Measurements from ENCODE around the gene CD7. TPM values are rescaled to one million over a fixed set of nuclear protein-coding genes. Genes with fewer than 3 reads are reported as not detected.
A peak's percentile ranks its signal among the peaks of the same experiment; 100 is the strongest.

Gene CD7
- total RNA-seq, 1 donor from 2014 or later = 0.47 TPM

DNA sequence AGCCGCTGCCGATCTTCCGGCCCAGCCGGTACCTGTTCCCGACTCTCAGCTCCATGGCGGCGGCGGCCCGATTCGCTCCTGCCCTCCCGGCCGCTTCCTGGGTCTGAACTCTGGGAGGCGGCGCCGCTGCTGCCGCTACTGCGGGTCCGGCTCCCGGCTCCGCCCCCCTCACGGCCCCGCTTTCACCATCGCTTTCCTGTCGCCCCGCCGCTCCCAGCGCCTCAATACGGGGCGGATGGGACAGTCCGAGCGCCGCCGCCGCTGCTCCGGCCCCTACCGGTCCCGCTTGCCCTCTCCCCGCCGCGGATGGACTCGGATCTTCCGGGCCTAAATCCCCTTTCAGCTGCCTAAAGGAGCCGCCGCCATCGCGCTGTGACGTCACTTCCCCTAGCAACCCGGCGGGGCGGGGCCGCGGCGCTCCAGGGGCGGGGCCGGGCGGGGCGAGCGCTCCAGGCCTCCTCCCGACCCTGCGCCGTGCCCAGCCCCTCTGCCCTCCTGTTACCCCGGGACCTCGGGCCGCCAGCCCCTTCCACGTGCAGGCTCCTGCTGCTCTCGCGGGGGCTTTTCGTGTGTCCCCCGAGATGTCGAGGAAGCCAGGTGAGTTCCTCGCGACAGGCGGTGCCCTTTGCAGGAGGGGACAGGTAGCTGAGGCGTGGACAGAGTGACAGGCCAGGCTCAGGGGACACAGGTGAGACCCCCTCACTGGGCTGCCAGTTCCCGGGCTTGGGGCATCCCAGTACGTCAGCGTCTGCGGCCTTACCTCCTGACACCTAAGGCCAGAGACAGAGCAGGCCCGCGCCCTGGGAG is 43.9 kb downstream of the CD7 start, which contains the start of gene CSNK1D:
TSS of gene CSNK1D (minus strand) at position 374 of the 807 bp plus-strand sequence. CDS start at position 55, 319 bp downstream.
- H3K9me3 ChIP-seq (replicated peaks) = no peaks in the 10 kb centered on the region
- peak; percentile 93 for DNase-seq
- TF ChIP-seq, protein P1, sequence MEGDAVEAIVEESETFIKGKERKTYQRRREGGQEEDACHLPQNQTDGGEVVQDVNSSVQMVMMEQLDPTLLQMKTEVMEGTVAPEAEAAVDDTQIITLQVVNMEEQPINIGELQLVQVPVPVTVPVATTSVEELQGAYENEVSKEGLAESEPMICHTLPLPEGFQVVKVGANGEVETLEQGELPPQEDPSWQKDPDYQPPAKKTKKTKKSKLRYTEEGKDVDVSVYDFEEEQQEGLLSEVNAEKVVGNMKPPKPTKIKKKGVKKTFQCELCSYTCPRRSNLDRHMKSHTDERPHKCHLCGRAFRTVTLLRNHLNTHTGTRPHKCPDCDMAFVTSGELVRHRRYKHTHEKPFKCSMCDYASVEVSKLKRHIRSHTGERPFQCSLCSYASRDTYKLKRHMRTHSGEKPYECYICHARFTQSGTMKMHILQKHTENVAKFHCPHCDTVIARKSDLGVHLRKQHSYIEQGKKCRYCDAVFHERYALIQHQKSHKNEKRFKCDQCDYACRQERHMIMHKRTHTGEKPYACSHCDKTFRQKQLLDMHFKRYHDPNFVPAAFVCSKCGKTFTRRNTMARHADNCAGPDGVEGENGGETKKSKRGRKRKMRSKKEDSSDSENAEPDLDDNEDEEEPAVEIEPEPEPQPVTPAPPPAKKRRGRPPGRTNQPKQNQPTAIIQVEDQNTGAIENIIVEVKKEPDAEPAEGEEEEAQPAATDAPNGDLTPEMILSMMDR (IDR thresholded peaks at IDR 0.05; ENCODE audit: borderline replicate concordance) = no peak
- intact Hi-C loops (cut with micrococcal nuclease) = no loop called here
- H3K4me3 ChIP-seq = peak within 1 kb of the TSS; percentile 98
- H3K4me1 ChIP-seq = peaks cover 60% of the 10 kb centered on the region
- peaks cover 21% of the 10 kb centered on the region for H3K36me3 ChIP-seq
- H3K27ac ChIP-seq (replicated peaks) = peak within 1 kb of the TSS; percentile 98
- no peaks in the 10 kb centered on the region for H3K27me3 ChIP-seq (ENCODE audit: low read depth)

DNA sequence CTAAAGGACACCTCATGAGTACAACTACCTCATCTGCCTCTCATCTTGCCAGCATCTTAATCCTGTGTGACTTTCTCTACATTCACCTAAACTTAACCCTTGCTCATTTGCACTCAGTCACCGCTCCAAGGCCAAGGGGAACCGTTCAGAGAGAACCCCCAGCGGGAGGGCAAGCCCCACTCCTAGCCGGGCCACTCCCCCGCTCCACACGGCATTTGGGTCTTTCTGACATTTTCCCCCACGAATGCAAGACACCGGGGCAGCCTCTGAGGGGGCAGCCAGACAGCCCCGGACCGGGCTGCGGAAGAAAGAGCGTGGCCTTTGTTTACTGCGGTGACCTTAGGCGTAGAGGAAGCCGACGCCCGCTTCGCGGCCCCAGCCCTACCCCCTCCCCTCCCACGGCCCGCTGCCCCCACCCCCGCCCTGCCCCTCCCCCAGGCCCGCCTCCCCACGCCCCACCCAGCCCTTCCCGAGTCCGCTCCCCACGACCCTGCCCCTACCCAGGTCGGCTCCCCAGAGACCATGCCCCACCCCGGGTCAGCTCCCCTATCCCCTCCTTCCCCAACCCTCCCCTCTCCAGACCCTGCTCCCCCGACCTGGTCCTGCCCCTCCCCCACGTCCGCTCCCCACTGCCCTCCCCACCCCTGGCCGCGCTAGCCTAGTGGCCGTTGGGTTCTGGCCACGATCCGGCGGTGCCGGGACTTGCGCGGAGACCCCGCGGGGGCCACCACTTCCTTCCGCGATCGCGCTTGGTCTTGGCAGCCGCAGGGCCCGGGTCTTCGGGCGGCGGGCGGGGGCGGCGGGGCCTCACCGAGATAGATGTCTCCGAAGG is 44.7 kb downstream of the CD7 start:
- H3K9me3 ChIP-seq (replicated peaks) = no peaks in the 10 kb centered on the region
- TF ChIP-seq, protein P1 (IDR thresholded peaks at IDR 0.05; ENCODE audit: borderline replicate concordance) = no peak
- intact Hi-C loops (cut with micrococcal nuclease) = no loop called here
- peak; percentile 56 for DNase-seq
- H3K4me1 ChIP-seq = peaks cover 69% of the 10 kb centered on the region
- peak overlapping the region; percentile 98 for H3K4me3 ChIP-seq
- no peaks in the 10 kb centered on the region for H3K27me3 ChIP-seq (ENCODE audit: low read depth)
- H3K36me3 ChIP-seq = peaks cover 21% of the 10 kb centered on the region
- H3K27ac ChIP-seq (replicated peaks) = peak overlapping the region; percentile 98

DNA sequence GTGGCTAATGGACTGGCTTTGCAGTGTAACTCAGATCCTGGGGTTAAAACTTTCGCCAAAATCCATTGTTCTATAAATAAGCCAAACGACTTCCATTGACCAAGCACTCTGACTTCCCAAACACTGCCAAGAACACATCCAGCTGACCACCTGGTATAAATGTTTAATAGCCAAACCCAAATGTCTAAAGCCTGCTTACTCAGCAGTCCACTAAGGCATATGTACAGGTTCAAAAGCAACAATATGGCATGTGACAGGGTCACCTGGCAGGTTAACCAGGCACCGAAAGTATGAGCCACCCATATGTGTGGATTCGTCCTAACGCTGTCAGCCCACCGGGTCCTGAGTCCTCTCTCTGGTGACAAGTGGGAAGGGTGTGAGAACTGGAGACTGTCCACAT is 46.0 kb downstream of the CD7 start:
- Histone ChIP-seq H3K9me3 (replicated peaks) (no peaks in the 10 kb centered on the region), H3K27me3 (ENCODE audit: low read depth) (no peaks in the 10 kb centered on the region), H3K4me1 (peaks cover 82% of the 10 kb centered on the region), H3K4me3 (peak overlapping the region; percentile 98), H3K27ac (replicated peaks) (peak overlapping the region; percentile 98), H3K36me3 (peaks cover 21% of the 10 kb centered on the region)
- TF ChIP-seq, protein P1 (IDR thresholded peaks at IDR 0.05; ENCODE audit: borderline replicate concordance) = no peak
- no peak for DNase-seq
- intact Hi-C loops (cut with micrococcal nuclease) = no loop called here

DNA sequence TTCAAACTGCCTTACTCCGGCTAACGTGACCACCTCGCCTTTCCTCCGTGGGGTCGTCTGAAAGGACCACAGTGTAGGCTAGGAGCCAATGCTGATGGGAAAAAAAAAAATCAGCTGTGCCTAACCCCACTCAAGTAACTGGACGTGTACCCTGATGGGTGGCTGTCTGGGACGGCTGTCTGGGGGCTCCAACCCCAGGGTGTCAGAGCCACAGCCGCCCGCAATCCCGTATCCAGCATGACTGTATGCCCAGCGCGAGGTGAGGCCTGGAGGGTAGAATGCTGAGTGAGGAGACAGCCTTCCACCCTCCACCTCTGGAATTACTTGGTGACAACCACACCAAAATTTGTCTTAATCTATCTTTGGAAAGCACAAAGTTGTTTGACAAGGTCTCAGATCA is 46.8 kb downstream of the CD7 start:
- Histone ChIP-seq H3K36me3 (peaks cover 27% of the 10 kb centered on the region), H3K4me1 (peaks cover 89% of the 10 kb centered on the region), H3K27ac (replicated peaks) (no peak overlapping the region), H3K27me3 (ENCODE audit: low read depth) (no peaks in the 10 kb centered on the region), H3K4me3 (no peak overlapping the region), H3K9me3 (replicated peaks) (no peaks in the 10 kb centered on the region)
- no peak for DNase-seq
- TF ChIP-seq, protein P1 (IDR thresholded peaks at IDR 0.05; ENCODE audit: borderline replicate concordance) = no peak
- intact Hi-C loops (cut with micrococcal nuclease) = no loop called here

DNA sequence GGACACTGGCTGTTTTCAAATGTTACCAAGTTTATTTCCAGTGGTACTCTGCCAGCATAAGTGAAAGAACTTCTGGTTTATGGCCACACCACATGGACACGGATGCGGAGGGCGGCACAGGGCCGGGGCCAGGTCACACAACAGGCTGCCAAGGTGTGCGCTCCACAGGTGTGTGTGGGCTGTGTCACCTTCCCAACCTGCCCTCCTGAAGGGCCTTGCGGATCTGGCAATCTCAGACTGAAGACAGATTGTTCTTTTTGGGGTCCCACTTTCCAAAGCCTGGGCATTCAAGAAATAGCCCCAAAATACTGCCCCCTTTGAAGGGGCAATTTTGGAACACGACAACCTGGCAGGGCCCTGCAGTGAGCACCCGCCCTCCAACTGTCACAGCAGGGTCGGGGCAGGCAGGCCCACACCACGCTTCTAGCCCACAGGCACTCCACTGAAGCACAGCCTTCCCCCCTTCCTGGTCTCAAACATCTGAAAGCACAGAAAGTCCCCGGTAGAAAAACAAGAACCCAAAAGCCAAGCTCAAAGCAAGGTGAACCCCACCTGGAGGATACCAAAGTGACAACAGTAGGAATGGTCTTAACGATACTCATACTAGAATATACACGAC is 47.4 kb downstream of the CD7 start:
- Histone ChIP-seq H3K4me3 (no peak overlapping the region), H3K27me3 (ENCODE audit: low read depth) (no peaks in the 10 kb centered on the region), H3K9me3 (replicated peaks) (no peaks in the 10 kb centered on the region), H3K4me1 (peaks cover 92% of the 10 kb centered on the region), H3K27ac (replicated peaks) (no peak overlapping the region), H3K36me3 (peaks cover 34% of the 10 kb centered on the region)
- no peak for DNase-seq
- intact Hi-C loops (cut with micrococcal nuclease) = no loop called here
- TF ChIP-seq, protein P1 (IDR thresholded peaks at IDR 0.05; ENCODE audit: borderline replicate concordance) = no peak

Data from left ventricle myocardium inferior (tissue), 1 donor.